LNCaP clone FGC (cell line): ENCODE results near the gene AGRN.
"Not testable (repeated sequence)": the region's sequence is repeated elsewhere in the genome, so short reads cannot be mapped to it uniquely, and the experiment has no call there.

Experiments used
- DNase-seq: peaks from one replicate; pipeline ENCODE4 v3.0.0-alpha.2; 2011; ENCODE audit warnings: low read depth
- H3K4me3 ChIP-seq: 2 replicates; pipeline ENCODE4 v1.5.1; 2011; ENCODE audit warnings: mild to moderate bottlenecking, low read depth, low read length, control low read depth
- TF ChIP-seq, protein P1 (sequence below): IDR thresholded peaks from 2 replicates; pipeline ENCODE4 v1.5.1; 2012; ENCODE audit warnings: mild to moderate bottlenecking; ENCODE audit not compliant: control insufficient read depth, insufficient read depth; ENCODE audit errors: extremely low read depth

The AGRN gene

GRCh38 chr1:1101503-1101902 is 81.6 kb downstream of the AGRN start:
- H3K4me3 ChIP-seq: no peak overlapping the region
- TF ChIP-seq, protein P1, sequence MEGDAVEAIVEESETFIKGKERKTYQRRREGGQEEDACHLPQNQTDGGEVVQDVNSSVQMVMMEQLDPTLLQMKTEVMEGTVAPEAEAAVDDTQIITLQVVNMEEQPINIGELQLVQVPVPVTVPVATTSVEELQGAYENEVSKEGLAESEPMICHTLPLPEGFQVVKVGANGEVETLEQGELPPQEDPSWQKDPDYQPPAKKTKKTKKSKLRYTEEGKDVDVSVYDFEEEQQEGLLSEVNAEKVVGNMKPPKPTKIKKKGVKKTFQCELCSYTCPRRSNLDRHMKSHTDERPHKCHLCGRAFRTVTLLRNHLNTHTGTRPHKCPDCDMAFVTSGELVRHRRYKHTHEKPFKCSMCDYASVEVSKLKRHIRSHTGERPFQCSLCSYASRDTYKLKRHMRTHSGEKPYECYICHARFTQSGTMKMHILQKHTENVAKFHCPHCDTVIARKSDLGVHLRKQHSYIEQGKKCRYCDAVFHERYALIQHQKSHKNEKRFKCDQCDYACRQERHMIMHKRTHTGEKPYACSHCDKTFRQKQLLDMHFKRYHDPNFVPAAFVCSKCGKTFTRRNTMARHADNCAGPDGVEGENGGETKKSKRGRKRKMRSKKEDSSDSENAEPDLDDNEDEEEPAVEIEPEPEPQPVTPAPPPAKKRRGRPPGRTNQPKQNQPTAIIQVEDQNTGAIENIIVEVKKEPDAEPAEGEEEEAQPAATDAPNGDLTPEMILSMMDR: no peak
- DNase-seq: no peak

GRCh38 chr1:1104152-1104551 is 84.2 kb downstream of the AGRN start:
- H3K4me3 ChIP-seq, DNase-seq: not testable (repeated sequence)
